ELR (cell line): ENCODE measurements around the gene BTBD16.

Source experiments
- DNase-seq: peaks from one replicate; pipeline ENCODE4 v3.0.0-alpha.2; 2015; ENCODE audit warnings: low read depth

Gene BTBD16

DNA sequence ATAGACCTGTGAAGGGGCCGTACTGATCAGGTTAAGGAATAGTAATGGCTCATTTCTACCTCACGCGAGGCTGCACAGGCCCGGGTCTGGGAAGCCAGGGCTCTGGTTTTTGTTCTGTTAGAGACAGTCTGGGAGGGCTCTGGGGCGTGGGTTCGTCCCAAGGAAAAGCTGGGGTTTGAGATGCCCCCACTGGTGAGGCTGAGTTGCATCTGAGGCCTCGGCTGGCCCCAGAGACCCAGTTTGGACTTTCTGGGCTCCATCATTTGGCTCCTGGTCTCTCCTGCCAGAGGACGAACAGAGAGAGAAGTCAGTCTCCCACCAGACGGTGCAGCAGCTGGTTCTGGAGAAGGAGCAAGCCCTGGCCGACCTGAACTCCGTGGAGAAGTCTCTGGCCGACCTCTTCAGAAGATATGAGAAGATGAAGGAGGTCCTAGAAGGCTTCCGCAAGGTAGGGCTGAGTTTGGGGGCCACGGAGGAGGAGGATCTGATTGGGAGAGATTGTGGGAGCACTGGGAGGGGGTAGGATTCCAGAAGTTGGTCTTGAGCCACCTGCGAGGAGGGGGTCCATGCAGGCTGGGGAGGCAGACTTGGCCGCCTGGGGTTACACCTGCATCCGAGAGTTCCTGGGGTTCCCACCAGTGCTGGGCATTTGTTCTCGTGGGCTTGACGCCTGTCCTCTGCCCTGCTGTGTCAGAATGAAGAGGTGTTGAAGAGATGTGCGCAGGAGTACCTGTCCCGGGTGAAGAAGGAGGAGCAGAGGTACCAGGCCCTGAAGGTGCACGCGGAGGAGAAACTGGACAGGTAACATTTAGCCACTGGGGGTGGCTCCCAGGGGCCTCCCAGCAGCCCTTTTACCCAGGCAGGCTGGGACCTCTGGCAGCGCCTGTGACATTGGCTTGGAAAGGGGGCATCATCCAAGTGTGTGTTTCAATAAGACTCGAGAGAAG lies 22.5 kb upstream of the BTBD16 start:
- DNase-seq: no peak

DNA sequence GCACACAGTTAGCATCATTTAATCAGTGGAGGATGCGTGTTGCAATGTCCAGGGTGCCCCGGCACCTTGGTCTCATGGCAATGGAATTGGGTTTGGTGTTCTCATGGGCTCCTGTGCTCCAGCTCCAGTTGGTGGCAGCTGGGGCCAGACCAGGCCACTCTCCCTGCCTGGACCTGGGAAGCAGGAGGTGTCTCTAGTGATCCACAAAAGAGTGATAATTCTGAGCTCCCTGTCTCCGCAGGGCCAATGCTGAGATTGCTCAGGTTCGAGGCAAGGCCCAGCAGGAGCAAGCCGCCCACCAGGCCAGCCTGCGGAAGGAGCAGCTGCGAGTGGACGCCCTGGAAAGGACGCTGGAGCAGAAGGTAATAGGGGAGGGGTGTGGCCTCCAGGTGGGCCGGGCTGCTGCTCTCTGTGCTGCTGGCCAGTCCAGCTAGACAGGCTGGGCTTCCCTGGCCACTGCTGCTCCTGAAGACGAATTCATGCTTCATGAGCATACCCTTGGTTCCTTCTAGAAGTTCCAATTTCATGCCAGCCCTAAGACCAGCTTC lies 21.7 kb upstream of the BTBD16 start:
- DNase-seq: no peak

DNA sequence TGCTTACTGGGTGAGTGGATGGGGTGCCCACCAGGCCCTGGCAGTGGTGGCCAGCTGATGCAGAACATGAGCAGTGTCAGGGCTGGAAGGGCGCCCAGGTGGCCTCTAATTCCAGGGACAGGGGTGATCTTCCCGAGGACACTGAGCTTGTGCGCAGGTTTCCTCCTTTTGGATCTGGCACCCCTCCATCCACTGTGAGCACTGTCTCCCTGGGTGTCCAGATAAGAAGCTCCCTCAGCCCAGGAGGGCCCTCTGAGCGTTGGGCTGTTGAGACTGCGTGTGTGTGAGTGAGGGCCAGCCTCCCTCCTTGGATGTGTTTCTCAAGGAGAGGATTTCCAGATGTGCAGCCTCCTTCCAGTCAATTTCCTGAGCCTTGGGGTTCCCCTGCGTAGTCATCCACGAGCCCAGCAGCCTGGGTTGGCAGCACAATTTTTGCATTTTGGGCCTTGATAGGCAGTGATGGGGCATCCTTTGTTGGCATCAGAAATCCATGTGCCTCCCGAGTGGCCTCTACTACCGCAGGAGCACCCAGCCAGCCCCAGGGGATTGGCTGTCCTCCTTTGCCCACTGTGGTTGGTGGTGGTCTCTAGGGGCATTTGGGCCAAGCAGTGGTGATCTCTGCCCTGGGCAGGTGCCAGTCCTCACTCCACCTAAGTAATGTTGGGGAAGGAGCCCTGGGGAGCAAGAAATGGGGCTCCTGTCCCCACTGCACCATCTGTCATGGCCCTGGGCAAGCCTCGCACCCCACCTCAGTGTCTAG lies 20.9 kb upstream of the BTBD16 start:
- no peak for DNase-seq

DNA sequence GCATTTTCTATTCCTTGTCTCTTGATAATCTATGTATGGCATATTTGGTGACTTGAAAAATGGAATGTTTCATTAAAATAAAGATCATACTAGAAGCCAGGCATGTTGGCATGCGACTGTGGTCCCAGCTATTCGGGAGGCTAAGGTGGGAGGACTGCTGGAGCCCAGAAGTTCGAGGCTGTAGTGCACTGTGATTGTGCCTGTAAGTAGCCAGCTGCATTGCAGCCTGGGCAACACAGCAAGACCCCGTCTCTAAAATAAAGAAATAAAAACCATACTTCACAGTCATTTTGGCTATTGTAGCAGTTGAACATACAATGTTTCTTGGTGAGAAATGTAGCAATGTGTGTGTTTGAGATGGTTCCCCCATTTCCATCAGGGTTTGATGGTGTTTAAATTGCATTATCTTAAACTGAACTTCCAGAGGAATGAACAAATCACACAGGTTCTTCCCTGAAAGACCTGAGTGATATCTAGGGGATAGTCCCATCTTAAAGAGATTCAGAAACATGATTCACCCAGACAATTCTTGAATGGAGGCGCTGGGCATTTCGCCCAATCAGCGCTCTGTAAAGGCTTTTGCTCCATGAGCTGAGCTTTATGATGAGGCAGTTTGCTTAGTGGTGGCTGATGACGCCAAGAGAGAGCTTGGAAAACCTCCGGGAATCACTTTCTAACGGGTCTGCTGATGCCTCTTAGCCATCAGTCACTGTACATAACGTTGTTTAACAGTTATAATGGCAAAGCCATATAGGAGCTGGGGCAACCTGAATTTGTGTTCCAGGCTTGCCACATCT lies 19.4 kb upstream of the BTBD16 start:
- DNase-seq: no peak

DNA sequence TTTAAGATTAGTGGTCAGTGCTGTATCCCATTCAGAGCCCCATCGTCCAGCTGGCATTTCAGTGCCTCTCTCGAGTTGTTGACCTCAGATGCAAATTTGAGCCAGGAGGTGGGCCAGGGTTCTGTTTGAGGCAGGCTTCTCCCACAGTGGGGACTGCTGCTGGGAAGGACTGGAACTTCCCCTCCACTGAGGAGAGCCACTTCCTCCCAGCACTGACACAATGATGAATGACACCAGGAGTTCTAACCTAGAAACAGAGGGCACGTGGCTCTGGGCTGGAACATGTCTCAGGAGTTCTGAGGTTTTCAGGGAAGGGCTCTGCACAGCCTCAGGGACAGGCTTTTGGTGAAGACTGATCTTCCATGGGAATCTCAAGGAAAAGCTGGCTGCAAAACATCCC lies 18.3 kb upstream of the BTBD16 start:
- no peak for DNase-seq

DNA sequence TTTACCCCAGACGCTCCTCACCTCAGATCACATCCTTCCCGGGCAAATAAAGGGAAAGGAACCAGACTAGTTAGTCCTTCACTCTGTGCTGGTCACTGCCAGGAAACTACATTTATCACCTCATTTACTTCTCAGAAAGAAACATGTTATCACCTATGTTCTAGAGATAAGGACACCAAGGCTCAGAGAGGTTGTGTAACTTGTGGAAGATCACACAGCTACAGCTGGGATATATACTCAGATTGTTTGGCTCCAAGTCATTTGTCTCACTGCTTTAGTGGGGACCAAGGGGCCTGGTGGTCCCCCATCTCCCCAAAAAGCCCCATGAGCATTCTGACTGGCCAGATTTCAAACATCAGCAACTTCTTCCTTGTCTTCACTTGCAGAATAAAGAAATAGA lies 17.5 kb upstream of the BTBD16 start:
- DNase-seq: no peak

DNA sequence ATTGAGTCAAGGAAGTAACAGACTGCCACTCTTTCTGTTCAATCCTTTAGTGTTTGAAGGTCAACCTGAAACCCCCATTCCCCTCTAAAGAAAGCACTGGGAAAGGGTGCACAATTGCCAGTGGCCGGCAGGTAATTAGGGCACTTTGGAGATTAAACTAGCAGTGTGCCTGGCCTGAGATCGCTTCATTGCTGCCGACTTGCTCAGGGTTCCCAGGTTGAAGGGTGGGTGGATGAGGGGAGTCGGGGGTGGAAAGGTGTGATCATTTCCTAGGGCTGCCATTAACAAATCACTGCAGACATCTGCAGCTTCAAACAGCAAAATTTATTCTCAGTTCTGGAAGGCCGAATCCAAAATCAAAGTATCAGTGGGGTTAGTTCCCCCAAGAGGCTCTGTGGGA lies 16.3 kb upstream of the BTBD16 start:
- DNase-seq: no peak

DNA sequence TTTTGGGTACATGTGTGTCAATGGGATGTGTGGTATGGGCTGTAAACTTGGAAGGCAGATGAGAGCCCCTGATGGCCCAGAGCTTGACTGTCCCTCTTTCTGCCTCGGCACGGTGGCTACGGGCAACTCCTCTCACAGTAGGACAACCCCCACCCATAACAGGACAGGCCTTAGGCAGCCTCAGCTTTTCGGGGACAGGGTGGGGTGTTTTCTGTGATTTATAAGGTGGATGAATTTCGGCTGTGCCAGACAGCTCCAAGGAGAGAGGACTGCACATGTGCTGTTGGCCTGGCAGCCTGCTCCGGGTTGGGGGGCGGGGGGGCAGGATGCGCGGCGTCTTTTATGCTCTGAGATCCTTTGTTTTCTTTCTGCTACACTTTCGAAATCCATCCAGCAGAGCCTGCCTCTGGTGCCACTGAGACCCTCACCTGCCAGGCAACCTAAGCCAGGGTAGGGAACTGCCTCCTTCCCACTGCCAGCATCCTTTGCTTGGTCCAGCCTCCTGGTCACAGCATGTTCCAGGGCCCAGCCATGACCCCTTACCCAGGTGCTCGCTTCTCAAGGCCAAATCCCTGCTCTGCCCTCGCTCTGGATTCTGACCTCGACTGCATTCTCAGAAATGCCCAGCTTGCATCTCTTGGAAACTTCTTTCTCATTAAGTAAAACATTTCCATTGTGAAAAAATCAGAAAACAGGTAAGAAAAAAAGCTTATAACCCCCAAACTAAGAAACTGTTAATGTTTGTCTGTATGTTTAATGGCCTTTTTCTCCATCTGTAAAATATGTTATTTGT lies 15.4 kb upstream of the BTBD16 start:
- DNase-seq: no peak

DNA sequence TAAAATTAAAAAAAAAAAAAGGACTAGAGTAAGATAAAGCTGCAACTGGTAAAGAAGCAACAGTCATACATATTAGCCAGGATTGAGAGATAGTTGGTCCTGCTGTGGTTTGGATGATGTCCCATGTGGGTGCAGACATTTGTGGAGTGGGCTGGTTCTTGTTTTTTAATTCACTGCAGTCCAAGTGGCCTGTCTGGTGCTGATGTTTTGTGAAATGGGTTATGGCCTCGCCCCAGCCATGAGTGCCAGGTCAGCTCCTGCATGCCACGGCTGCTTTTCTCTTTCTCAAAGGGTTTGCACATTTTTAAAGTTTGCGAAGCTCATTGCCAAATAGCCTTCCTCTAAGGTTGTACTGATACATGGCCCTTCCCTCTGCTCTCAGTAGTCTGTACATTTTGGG lies 14.1 kb upstream of the BTBD16 start:
- no peak for DNase-seq

DNA sequence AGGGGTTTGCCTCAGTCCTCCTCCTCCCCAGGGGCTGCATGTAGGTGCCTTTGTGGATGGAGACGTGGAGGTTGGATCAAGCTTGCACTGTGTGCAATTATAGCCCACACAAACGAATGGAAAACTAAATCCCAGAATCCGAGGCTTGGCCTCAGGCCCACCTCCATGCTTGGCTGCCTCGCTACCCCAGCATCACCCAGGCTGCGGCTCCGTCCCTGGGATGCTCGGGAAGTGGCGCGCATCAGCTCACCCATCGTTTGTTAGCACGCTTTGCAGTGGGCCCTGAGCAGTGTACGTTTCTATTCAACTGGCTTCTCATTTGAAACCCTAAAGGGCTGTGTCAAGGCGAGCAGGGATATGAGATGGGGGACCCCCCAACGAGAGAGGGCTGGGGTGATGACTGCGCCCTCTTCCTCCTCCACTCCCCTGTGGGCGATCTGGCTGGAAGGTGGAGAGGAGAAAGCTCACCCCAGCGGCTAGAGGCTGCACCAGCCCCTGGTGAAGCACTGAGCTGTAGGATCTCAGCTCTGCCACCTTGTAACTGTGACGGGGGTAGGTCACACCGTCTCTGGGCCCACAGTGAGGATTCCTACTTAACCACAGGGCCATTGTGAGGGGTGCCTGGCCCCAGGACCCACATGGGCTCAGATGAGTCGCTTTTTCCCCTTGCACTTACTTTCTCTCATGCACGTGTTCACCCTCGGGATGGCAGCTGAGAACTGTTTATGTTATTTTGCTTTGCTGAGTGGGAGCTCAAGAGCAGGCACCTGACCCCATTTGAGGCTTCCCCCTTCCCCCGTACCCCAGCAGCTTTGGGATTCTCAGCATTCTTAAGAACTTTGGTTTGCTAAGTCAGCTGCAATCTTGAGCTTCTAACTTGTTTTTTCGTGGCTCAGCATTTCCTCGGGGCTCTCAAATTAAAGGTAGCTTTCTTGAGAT lies 12.7 kb upstream of the BTBD16 start:
- DNase-seq: peak; percentile 21

DNA sequence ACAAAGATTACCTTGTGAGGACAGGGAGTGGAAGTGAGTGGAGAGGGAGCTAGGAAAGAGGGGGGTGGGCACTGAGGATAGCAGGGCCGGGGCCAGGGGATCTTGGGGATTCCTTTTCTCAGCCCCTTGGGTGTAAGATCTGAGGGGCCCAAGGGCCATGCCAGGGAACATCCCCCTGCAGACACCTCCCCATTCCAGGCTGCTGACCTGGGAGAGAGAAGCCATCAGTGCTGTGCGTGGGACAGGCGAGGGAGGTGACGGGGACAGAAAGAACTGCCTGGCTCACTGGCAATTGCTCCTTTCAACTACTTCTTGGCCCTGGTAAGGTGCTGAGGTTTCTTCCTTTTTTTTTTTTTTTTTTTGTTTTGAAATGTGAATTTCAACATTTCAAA lies 12.0 kb upstream of the BTBD16 start:
- DNase-seq: no peak

DNA sequence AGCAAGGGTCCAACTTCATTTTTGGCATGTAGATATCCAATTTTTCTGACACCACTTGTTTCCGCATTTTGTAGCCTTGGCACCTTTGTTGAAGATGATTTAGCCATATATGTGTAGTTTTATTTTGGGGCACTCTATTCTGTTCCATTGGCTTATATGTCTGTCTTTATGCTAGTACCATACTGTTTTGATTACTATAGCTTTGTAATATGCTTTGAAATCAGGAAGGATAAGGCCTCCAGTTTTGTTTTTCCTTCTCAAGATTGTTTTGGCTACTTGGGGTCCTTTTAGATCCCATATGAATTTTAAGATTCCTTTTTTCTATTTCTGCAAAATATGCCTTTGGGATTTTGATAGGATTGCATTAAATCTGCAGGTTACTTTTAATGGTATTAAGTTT lies 9.5 kb upstream of the BTBD16 start:
- DNase-seq: no peak

DNA sequence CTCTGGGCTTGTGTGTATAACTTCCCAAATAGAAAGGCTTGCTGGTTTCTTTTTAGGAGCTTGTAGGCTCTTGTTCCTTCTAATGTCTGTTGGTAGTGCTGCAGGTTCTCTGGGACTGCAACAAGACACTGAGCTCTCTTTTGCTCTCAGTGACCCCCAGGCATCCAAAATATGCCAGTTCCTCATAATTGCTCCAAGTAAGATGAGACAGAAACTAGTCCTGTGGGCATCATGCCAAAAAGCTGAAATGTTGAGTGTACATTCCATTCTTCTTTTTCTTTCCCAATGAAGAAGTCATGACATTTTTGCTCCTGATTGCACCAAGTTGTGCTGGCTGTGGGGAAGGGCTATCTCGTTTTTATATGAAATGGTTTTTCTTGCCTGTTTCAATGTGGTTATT lies 7.1 kb upstream of the BTBD16 start:
- DNase-seq: peak; percentile 77

DNA sequence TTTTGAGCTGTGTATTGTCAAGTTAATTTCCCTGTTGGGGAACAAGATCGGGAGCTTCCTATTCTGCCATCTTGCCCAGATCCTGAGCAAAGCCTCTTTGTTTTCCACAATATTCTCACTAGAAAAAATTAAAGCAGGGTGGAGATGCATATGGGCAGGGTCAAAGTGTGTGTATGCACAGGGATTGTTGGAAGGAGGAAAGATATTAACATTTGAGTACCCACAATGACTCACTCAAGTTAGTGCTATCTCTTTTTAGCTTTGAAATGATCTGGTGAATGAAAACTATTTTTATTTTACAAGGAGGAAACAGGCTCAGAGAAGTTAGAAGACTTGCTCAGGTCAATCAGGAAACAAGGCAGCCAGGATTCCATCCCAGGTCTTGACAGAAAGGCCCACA lies 6.7 kb upstream of the BTBD16 start:
- DNase-seq: no peak

DNA sequence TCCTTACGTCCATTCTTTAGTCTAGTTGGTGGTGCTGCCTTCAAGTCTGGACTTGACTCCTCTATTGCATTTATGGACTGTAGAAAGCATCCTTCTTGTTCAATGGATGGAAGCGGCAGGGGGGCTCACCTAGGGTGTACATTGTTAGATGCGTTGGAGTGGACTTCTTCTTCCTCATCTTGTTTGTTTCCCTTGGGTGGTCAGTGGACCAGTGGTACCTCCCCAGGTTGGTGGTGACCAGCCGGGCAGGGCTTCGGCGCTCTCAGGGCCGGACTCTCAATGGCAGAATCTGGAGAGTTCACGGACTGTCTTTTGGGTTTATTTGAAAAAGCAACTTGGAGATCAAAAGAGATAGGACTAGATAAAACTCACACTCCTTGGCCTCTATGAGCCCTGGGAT lies 6.2 kb upstream of the BTBD16 start:
- no peak for DNase-seq

DNA sequence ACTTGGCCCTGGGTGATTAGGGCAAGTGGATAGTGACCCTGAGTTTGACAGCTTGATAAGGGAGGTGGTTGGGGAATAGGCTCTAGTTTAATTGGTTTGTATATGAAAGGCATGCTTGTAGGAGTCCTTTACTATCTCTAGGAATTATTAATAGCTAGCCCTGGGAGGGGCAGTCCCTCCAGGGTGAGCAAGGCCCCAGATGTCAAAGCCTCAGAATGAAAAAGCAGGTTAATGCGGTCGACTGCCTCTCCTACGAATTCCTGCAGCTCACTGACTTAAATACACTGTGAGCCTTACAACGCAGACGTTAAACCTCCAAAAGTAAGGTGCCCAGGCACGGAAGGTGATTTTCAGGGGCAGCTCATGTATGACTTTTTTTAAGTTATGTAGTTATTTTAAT lies 5.2 kb upstream of the BTBD16 start:
- DNase-seq: no peak

DNA sequence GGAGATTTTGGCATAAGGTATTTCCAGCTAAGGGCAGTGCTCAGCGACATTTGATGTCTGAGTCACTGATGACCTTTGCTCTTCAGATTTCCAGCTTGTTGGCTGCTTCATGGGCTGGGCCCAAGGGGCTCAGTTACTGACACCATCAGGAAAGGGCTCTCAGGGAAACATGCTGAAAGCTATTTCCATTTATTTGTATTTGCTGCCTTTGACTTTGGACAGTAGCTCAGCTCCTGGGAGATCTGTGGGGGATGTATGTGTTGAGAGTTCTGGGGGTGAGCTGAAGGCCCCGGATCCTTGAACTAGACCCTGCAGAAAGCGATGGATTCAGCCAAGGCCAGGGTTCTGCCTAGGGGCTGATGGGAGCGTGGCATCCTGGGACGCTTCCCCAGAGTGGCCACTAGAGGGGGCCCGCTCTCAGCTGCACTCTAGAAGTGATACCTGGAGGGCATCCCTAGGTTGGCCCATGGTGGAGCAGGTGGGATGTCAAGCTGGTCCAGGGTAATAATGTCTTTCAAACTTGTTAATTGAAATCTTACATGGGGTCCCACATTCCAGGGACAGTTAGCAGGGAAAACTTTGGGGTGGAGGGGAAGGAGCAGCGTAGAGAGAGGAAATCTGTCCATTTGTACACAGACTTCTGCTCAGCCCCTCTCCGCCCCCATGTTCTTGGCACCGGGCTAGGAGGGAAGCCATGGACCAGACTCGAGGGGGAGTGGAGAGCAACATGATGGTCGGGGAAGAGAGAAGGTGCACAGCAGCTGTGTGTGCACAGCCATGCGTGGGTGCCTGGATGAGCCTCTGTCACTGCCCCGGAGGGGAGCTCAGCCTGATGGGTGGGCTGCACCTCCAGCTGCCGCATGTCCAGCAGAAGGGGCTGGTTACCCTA lies 3.0 kb upstream of the BTBD16 start:
- DNase-seq: peak; percentile 57

DNA sequence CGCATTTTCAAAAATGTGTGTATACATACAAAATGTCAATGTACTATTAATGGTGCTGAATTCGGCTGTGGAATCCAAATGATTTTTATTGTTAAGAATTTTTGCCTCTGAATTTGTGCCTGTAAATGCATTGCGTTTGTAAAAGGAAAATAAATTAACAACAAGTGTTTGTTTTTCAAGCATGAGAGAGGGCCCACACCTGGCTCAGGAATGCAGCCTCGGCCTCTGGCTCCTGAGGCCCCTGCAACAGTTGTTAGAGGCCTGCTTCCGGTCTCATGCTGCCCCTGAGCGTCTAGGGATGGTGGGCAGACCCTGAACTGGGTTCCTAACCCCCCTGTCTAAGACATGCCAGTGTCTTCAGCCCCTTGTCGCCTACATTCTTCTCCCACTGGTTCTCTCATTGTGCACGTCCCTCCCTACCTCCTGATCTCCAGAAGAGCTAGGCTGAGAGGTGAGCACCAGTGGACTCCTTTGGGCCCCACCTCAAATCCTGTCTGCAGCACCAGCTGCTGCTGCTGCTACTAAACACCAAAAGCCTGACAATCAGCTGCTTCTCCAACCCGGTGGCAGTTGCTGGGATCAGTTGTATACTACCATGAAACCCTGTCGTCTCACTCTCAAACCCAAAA lies 1.9 kb upstream of the BTBD16 start:
- no peak for DNase-seq
